Femur (tissue), 1 donor: ENCODE results near the gene GRAP2.

Source experiments
- DNase-seq: peaks from one replicate; pipeline ENCODE4 v3.0.0-alpha.2; 2017

The GRAP2 gene

GRCh38 chr22:39997421-39997820 is 96.5 kb downstream of the GRAP2 start:
- DNase-seq = no peak

DNA sequence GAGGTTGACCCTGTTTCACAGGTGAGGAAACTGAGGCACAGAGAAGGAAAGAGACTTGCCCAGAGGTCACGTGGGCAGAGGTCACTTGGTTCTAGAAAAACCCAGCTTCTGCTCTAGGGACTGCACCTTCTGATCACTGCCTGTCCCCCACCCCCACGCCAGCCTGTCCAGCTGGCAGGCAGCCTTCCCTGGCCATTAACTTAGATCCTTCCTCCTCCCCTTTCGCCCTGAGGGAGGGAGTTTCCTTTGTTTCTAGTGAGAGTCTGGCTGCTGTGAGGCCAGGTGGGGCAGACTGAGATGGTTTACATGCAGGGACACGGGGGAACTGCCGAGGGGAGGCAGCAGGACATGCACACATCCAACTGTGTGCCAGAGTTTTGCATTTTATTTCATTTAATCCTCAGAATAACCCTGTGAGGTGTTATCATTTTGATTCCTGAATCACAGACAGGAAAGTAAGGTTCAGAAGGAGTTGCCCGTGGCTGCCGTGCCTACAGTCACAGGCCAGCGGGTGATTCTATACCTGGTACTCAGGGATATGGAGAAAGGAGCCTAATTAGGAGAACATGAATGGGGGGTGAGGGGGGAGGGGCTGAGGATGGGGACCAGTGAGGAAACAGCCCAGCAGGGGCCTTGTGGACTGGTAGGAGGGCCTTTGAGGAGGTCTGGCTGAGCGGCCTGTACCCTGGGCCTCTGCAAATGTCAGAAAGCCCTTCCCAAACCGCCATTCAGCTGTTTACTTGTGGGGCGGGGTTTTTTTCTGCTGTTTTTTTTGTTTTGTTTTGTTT is 97.2 kb downstream of the GRAP2 start:
- peak; percentile 30 for DNase-seq

DNA sequence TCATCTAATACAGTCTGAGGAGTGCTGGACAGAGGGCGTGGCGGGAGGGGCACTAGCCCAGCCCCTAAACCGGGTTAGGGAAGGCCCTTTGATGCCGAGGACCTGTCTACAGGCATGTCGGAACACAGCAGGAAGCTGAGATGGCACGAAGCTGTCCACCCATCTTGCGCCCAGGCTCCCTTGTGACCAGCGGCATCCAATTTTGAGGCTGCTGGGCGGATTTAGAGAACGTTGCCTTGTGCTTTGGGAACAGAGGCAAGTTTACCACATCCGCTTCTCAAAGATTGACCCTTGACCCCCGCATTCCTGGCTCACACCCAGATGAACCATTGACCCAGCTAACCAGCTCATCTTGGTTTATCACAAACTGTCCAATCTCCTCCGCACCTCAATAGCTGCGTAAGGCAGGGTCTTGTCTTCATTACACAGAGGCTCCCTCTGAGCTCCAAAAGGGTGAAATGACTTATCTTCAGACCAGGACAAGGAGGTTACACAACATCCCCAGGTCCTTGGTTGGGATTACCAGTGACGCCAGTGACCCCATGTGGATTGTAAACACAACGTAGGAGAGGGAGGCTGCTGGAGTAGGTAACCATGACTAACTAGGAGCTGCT is 98.4 kb downstream of the GRAP2 start:
- DNase-seq = no peak

- DNase-seq = no peak
Measured at GRCh38 chr22:40000171-40000570, 99.3 kb downstream of the GRAP2 start.

DNA sequence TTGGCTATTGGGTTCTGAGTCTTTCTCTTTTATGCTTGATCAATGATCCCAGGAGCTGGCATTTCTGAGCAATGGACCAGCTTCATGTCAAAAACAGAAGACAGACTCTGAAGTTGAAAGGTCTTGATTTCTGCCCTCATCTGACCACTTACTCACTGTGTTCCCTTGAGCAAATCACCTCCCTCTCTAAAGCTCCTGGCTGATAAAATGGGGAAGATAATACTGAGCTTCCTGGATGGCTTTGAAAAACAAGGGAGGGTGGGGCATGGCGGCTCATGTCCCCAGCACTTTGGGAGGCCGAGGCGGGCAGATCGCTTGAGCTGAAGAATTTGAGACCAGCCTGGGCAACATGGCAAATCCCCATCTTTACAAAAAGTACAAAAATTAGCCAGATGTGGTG is 100.2 kb downstream of the GRAP2 start:
- DNase-seq = no peak

DNA sequence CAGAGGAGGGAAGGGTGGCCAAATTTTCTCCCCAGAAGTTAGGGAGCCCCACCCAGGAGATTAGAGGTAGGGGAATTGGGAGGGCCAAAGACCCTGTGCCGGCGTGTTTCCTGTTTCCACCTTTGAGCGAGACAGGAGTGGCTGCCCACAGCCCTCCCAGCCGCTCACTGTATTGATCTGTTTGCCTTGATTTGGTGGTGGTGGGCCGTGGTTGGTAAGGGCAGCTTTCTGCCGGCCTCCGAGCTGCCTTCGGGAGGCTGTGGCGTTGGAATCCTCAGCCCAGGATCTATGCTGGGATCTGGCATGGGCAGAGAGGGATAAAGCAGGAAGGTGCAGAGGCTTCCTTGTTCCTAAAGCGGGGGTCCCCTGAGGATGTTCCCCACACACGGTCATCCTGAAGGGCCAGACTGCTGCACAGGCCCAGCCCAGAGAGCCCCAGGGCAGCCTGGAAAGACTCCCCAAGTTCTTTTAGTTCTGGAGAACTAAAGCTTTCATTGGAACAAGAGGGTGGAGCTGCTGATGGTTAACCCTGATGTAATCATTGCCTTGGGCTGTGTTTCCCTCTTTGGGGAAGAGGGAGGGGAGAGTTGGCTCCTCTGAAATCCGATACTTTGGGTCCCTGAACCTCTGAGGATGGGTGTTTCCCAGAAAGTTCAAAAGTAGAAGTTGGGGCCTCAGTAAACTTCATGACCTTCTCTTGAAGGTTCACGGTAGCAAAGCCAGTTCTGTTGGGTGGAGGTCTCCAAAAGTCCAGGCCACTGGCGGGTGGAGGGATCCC is 101.1 kb downstream of the GRAP2 start:
- no peak for DNase-seq

GRCh38 chr22:40002935-40003715 is 102.2 kb downstream of the GRAP2 start:
- no peak for DNase-seq

DNA sequence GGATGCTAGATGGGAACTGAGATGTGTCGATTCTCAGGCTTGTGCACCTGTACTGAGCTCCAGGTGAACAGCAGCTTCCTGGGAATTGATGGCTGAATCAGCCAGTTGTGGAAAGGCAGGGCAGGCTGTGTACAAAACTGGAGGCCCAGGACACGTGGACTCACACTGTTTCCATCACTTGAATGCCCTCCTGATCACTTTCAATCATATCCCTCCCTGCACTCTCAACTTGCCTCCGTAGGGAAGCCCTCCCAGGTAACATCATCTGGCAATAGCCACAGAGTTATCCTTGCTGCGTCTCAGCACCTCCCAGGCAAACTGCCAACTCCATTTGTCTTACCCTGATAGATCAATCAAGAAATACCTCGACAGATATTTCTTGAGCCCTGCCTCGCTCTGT is 104.0 kb downstream of the GRAP2 start:
- no peak for DNase-seq

GRCh38 chr22:40006641-40007040 is 105.8 kb downstream of the GRAP2 start:
- no peak for DNase-seq

- no peak for DNase-seq
Measured at GRCh38 chr22:40007853-40008710, 107.2 kb downstream of the GRAP2 start.

DNA sequence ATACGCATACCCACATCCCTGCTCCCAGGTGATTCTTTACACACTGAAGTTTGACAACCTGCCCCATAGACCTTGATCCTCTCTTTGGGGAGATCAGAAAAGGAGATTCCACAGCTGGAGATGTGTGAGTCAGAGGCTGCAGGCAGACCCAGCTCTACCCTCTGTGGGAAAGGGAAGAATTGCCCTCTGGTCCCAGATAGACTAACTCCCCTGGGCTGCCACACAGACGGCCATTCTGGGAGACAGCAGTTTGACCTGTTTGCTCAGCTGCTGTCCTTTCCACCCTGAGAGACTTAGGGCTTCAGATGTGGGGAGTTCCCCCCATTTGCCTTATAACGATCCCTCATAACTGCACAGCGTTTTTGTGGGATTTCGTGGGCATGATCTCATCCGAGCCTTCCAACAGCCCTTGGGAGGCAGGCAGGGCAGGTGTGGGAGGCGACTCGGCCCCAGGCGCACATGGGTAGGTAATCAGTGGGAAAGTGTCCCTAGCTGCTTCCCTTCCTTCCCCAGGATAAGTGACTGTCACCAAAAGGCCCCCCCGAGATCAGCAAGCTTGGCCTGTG is 107.9 kb downstream of the GRAP2 start:
- no peak for DNase-seq

GRCh38 chr22:40009292-40009774 is 108.4 kb downstream of the GRAP2 start:
- no peak for DNase-seq

- DNase-seq = no peak
Measured at GRCh38 chr22:40009951-40010671, 109.2 kb downstream of the GRAP2 start.

DNA sequence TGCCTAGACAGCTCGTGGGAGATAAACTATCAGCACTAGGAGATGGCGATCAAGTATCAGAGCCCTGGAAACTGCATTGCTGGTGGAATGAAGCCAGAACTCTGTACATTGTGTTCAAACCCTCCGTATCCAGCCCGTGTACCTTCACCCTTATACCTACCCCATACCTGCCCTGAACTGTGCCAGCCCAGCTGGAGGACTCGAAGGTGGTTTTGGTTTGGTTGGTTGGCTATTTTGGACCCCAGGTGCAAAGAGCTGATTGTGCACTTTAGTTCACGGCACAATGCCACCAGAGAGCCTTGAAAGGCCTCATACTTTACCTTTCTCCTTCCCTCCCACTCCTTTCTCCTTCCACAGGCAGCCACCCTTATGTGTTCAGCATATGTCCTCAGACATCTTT is 109.9 kb downstream of the GRAP2 start:
- no peak for DNase-seq

DNA sequence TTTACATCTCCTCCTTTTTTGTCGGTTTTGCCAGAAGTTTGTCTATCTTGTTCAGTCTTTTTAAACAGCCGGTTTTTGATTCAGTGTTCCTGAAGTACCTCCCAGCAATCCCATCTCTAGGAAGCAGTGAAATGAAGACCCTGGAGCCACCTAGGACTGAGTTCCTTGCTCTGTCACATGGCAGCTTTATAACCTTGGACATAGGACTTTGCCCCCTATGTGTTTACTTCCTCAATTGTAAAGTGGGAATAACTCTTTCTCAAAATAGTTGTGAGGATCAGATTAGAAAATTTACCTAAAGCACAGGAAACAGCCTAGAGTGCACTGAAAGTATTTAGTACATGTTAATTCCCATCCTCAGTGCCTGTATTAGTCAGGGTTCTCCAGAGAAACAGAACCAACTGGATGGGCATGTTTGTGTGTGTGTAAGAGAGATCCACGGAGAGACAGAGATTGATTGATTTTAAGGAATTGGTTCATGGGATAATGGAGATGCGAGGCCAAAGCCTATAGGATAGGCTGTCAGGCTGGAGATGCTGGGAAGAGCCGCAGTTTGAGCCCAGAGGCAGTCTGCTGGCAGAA is 113.9 kb downstream of the GRAP2 start:
- DNase-seq = no peak

- no peak for DNase-seq
Measured at GRCh38 chr22:40015358-40015976, 114.6 kb downstream of the GRAP2 start.

DNA sequence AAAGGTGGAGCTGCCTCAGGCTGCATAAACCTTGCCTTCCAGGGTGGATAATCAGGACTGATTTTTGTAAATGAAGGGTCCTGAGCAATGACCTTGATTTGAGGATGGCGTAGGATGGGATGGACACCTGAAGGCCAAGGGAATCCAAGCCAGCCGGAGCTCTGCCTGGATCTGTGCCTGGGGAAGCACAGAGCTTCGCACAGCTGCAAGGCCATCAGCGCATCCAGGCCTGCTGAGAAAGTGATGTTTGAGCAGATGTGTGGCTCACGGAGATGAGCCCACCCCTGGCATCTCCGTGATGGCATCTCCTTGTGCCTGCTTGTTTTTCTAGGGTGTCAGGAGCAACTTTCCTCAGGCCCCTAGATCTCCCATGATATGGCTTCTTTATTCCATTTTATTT is 117.2 kb downstream of the GRAP2 start:
- no peak for DNase-seq

GRCh38 chr22:40019100-40019499 is 118.2 kb downstream of the GRAP2 start:
- no peak for DNase-seq

DNA sequence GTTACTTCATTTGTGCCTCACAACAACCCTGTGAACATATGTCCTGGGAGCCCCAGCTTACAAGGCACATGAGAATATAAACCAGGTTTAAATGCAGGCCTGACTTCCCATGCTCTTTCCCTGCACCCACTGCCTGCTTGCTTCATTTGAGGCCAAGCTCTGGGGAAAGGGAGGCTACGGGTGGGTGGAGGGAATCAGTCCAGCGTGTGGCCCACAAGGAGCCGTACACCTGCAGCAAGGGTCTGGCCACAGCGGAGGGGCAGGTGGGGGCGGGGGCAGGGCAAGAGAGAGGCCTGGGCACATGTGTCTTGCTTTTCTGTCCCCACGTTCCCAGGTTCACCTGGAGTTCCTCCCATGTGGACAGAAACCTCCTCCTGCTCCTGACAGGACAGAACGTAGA is 120.1 kb downstream of the GRAP2 start:
- DNase-seq = no peak

GRCh38 chr22:40021401-40022000 is 120.6 kb downstream of the GRAP2 start:
- no peak for DNase-seq
